CD14-positive monocyte (primary cell): Measurements from ENCODE around the gene TBC1D5. TPM values are rescaled to one million over a fixed set of nuclear protein-coding genes. Genes with fewer than 3 reads are reported as not detected.

Experiments used
- DNase-seq, 3 donors: peaks; one replicate each; pipeline ENCODE4 v3.0.0-alpha.2; 2011 to 2022
- H2AFZ ChIP-seq: 2 replicates; pipeline ENCODE4 v1.6.0; 2012; ENCODE audit warnings: mild to moderate bottlenecking, low read depth, low read length, inconsistent platforms; ENCODE audit not compliant: insufficient read depth, poor library complexity, severe bottlenecking
- H3K27ac ChIP-seq, 2 donors: 1 replicate in 1 of 2; 2 replicates in 1 of 2; pipeline ENCODE4 v1.5.1; 2012 to 2013; ENCODE audit warnings: low read length in 2 of 2, control low read depth in 1 of 2, inconsistent platforms in 1 of 2, low read depth in 1 of 2, mild to moderate bottlenecking in 1 of 2
- H3K27me3 ChIP-seq, 2 donors: one replicate each; pipeline versions ENCODE4 v1.6.0 to v1.6.1; 2011 to 2013; ENCODE audit warnings: low read length in 2 of 2; ENCODE audit not compliant: control insufficient read depth in 2 of 2, insufficient read depth in 2 of 2
- H3K36me3 ChIP-seq, 2 donors: replicated peaks in 1 of 2; 1 replicate in 1 of 2; 2 replicates in 1 of 2; pipeline versions ENCODE4 v1.5.1 to v1.6.1; 2012 to 2013; ENCODE audit warnings: low read length in 2 of 2, control low read depth in 1 of 2, inconsistent platforms in 1 of 2, mild to moderate bottlenecking in 1 of 2; ENCODE audit not compliant: insufficient read depth in 2 of 2, control insufficient read depth in 1 of 2
- H3K4me1 ChIP-seq, 2 donors: 1 replicate in 1 of 2; 2 replicates in 1 of 2; pipeline versions ENCODE4 v1.5.1 to v1.6.1; 2012 to 2013; ENCODE audit warnings: low read length in 2 of 2, control low read depth in 1 of 2, inconsistent platforms in 1 of 2, mild to moderate bottlenecking in 1 of 2, moderate library complexity in 1 of 2; ENCODE audit not compliant: insufficient read depth in 2 of 2, control insufficient read depth in 1 of 2
- H3K4me2 ChIP-seq: replicated peaks from 2 replicates; pipeline ENCODE3; 2012; ENCODE audit warnings: low read length, moderate library complexity, mild to moderate bottlenecking; ENCODE audit not compliant: poor library complexity, severe bottlenecking; ENCODE audit errors: extremely low read depth
- H3K4me3 ChIP-seq, 3 experiments: fragments of 200-600 bp in 1 of 3; sonication (generic) in 1 of 3; replicated peaks in 1 of 3; 1 replicate in 2 of 3; 2 replicates in 1 of 3; pipeline ENCODE4 v1.5.1; 2011 to 2013; ENCODE audit warnings: low read length in 3 of 3, mild to moderate bottlenecking in 3 of 3, control low read depth in 2 of 3, low read depth in 2 of 3, inconsistent platforms in 1 of 3, moderate library complexity in 1 of 3
- H3K79me2 ChIP-seq: 2 replicates; pipeline ENCODE4 v1.6.0; 2012; ENCODE audit warnings: mild to moderate bottlenecking, control low read depth, inconsistent platforms, low read length, moderate library complexity; ENCODE audit not compliant: insufficient read depth
- H3K9ac ChIP-seq: 2 replicates; pipeline ENCODE4 v1.6.0; 2017; ENCODE audit warnings: low read length, mild to moderate bottlenecking; ENCODE audit not compliant: insufficient read depth, poor library complexity, severe bottlenecking
- H3K9me3 ChIP-seq, 2 donors: replicated peaks in 1 of 2; 1 replicate in 1 of 2; 2 replicates in 1 of 2; pipeline versions ENCODE4 v1.5.1 to v1.6.1; 2012 to 2013; ENCODE audit warnings: low read length in 2 of 2, control low read depth in 1 of 2; ENCODE audit not compliant: control insufficient read depth in 1 of 2, insufficient read depth in 1 of 2
- H4K20me1 ChIP-seq: 2 replicates; pipeline ENCODE4 v1.6.0; 2012; ENCODE audit warnings: mild to moderate bottlenecking, low read length, control low read depth, moderate library complexity; ENCODE audit not compliant: insufficient read depth
- H3K27ac Mint-ChIP-seq, 7 donors: one replicate each; pipeline ENCODE4 v1.8.0; 2020; ENCODE audit warnings: mild to moderate bottlenecking in 7 of 7, mixed read lengths in 7 of 7, moderate library complexity in 6 of 7, inconsistent platforms in 2 of 7
- H3K27me3 Mint-ChIP-seq, 3 donors: one replicate each; pipeline ENCODE4 v1.8.0; 2021 to 2022; ENCODE audit warnings: low read depth in 3 of 3, mild to moderate bottlenecking in 3 of 3, mixed read lengths in 3 of 3, moderate library complexity in 3 of 3, inconsistent platforms in 1 of 3
- H3K36me3 Mint-ChIP-seq, 2 donors: one replicate each; pipeline ENCODE4 v1.8.0; 2020; ENCODE audit warnings: mixed read lengths in 2 of 2, inconsistent platforms in 1 of 2, mild to moderate bottlenecking in 1 of 2
- H3K4me1 Mint-ChIP-seq: one replicate; pipeline ENCODE4 v1.8.0; 2020; ENCODE audit warnings: mild to moderate bottlenecking, mixed read lengths
- H3K4me3 Mint-ChIP-seq, 2 donors: one replicate each; pipeline ENCODE4 v1.8.0; 2020; ENCODE audit warnings: mild to moderate bottlenecking in 2 of 2, mixed read lengths in 2 of 2, moderate library complexity in 1 of 2
- H3K9me3 Mint-ChIP-seq, 7 donors: one replicate each; pipeline ENCODE4 v1.8.0; 2020 to 2022; ENCODE audit warnings: mixed read lengths in 7 of 7, mild to moderate bottlenecking in 6 of 7, moderate library complexity in 6 of 7, inconsistent platforms in 2 of 7
- WGBS: methylation state at CpG from one replicate; pipeline ENCODE4 v1.1.5; 2013; ENCODE audit warnings: missing lambda C conversion rate; ENCODE audit not compliant: insufficient coverage; 5-methylcytosine and 5-hydroxymethylcytosine counted together
- intact Hi-C, 2 donors: fragments of 100-400 bp; cut with micrococcal nuclease; formaldehyde crosslinking; loops; one replicate each; pipeline versions ENCODE4 v1.15.0 to v1.15.1; 2023
- polyA plus RNA-seq, 3 donors: library from polyadenylated mRNA; depleted of rRNA in 1 of 3; unstranded in 2 of 3; stranded (reverse) in 1 of 3; fragments of 300-500 nt in 2 of 3; fragments of >200 nt in 1 of 3; fragmentation: Illumina TruSeq in 2 of 3; gene quantifications; 1 replicate in 2 of 3; 2 replicates in 1 of 3; pipeline ENCODE4 v1.2.3, GENCODE V29; 2012 to 2021
- TF ChIP-seq, protein P1 (sequence below): fragments of 200-600 bp; IDR thresholded peaks from one replicate; pipeline ENCODE4 v1.8.0; 2022; ENCODE audit warnings: antibody characterized with exemption, mild to moderate bottlenecking

The TBC1D5 gene
- polyA plus RNA-seq, 3 donors = 17.6 to 35.3 (median 21.0) TPM

GRCh38 chr3:17183951-17184550 lies 558.4 kb downstream of the TBC1D5 start:
- no peak overlapping the region for H2AFZ ChIP-seq
- H3K27me3 ChIP-seq = no peaks in the 10 kb centered on the region
- no peaks in the 10 kb centered on the region for H3K9me3 ChIP-seq
- intact Hi-C loops = no loop called here
- Mint-ChIP-seq H3K4me1 (no peaks in the 10 kb centered on the region), H3K36me3 (peaks cover 33 to 38% of the 10 kb centered on the region in 2 donors), H3K27me3 (no peaks in the 10 kb centered on the region), H3K9me3 (no peaks in the 10 kb centered on the region), H3K4me3 (no peak overlapping the region), H3K27ac (no peak overlapping the region)
- H4K20me1 ChIP-seq = no peaks in the 10 kb centered on the region
- H3K27ac ChIP-seq = no peak overlapping the region
- H3K4me1 ChIP-seq = no peaks in the 10 kb centered on the region
- H3K79me2 ChIP-seq = no peaks in the 10 kb centered on the region
- H3K4me2 ChIP-seq = no peak overlapping the region
- TF ChIP-seq, protein P1, sequence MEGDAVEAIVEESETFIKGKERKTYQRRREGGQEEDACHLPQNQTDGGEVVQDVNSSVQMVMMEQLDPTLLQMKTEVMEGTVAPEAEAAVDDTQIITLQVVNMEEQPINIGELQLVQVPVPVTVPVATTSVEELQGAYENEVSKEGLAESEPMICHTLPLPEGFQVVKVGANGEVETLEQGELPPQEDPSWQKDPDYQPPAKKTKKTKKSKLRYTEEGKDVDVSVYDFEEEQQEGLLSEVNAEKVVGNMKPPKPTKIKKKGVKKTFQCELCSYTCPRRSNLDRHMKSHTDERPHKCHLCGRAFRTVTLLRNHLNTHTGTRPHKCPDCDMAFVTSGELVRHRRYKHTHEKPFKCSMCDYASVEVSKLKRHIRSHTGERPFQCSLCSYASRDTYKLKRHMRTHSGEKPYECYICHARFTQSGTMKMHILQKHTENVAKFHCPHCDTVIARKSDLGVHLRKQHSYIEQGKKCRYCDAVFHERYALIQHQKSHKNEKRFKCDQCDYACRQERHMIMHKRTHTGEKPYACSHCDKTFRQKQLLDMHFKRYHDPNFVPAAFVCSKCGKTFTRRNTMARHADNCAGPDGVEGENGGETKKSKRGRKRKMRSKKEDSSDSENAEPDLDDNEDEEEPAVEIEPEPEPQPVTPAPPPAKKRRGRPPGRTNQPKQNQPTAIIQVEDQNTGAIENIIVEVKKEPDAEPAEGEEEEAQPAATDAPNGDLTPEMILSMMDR = no peak
- no peak overlapping the region for H3K4me3 ChIP-seq
- no peak overlapping the region for H3K9ac ChIP-seq
- H3K36me3 ChIP-seq = peaks cover 17 to 50% of the 10 kb centered on the region in 2 donors
- DNase-seq = no peak

DNA sequence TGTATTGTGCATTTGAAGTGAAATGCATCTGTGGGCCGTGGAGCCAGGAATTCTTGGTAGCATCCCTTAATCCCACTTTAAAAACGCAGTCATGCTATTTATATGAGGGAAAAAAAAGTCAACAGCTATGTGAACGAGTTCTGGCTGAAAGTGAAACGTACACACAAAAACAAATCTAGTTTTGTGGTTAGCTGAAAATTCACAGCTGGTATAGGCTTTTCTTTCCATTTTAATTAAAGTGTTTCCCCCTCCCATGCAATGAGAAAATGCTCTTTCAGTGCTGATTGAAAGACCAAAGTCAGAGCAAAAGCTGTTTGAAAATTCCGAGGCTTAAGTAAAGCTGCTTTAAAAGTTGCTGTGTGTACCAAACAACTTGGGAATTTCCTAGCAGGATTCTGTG lies 560.3 kb downstream of the TBC1D5 start:
- TF ChIP-seq, protein P1 = no peak
- Mint-ChIP-seq H3K27ac (no peak overlapping the region), H3K4me1 (no peaks in the 10 kb centered on the region), H3K9me3 (no peaks in the 10 kb centered on the region), H3K36me3 (peaks cover 34 to 44% of the 10 kb centered on the region in 2 donors), H3K27me3 (no peaks in the 10 kb centered on the region), H3K4me3 (no peak overlapping the region)
- Histone ChIP-seq H3K9ac (no peak overlapping the region), H3K79me2 (no peaks in the 10 kb centered on the region), H3K27me3 (no peaks in the 10 kb centered on the region), H3K4me1 (no peaks in the 10 kb centered on the region), H3K4me2 (no peak overlapping the region), H3K4me3 (no peak overlapping the region), H2AFZ (no peak overlapping the region), H4K20me1 (no peaks in the 10 kb centered on the region), H3K36me3 (peaks cover 17 to 55% of the 10 kb centered on the region in 2 donors), H3K9me3 (no peaks in the 10 kb centered on the region), H3K27ac (no peak overlapping the region)
- 100% methylated on average over 1 of the region's 5 CpGs for WGBS
- intact Hi-C loops = no loop called here
- no peak for DNase-seq
